Loucy (cell line): ENCODE data around the gene LILRA1.
"Not testable (repeated sequence)": the region's sequence is repeated elsewhere in the genome, so short reads cannot be mapped to it uniquely, and the experiment has no call there.

Experiments used
- H2AFZ ChIP-seq: fragments of 200-600 bp; sonication (generic); 2 replicates; pipeline ENCODE4 v1.6.0; 2016; ENCODE audit warnings: antibody characterized with exemption, mild to moderate bottlenecking, low read length, moderate library complexity
- H3F3A ChIP-seq: fragments of 200-600 bp; 2 replicates; pipeline ENCODE4 v1.6.0; 2016; ENCODE audit warnings: antibody characterized with exemption, low read depth, mild to moderate bottlenecking
- H3K27me3 ChIP-seq: fragments of 200-600 bp; sonication (generic); 2 replicates; pipeline ENCODE4 v1.6.1; 2014; ENCODE audit warnings: low read length, mild to moderate bottlenecking; ENCODE audit not compliant: insufficient read depth, poor library complexity, severe bottlenecking
- H3K36me3 ChIP-seq: fragments of 200-600 bp; sonication (generic); 2 replicates; pipeline ENCODE4 v1.6.1; 2016; ENCODE audit warnings: low read length; ENCODE audit not compliant: insufficient read depth
- H3K4me1 ChIP-seq: fragments of 200-600 bp; sonication (generic); 2 replicates; pipeline ENCODE4 v1.5.1; 2014; ENCODE audit warnings: low read length, mild to moderate bottlenecking; ENCODE audit not compliant: insufficient read depth, poor library complexity, severe bottlenecking
- H3K4me2 ChIP-seq: fragments of 200-600 bp; sonication (generic); 2 replicates; pipeline ENCODE4 v1.6.0; 2014; ENCODE audit warnings: antibody characterized with exemption, low read length, low read depth, mild to moderate bottlenecking; ENCODE audit not compliant: poor library complexity, severe bottlenecking
- H3K4me3 ChIP-seq: fragments of 200-600 bp; sonication (generic); 2 replicates; pipeline ENCODE4 v1.5.1; 2014; ENCODE audit warnings: low read length, mild to moderate bottlenecking, mixed read lengths; ENCODE audit not compliant: poor library complexity, severe bottlenecking
- H3K79me2 ChIP-seq: fragments of 200-600 bp; sonication (generic); 2 replicates; pipeline ENCODE4 v1.6.1; 2014; ENCODE audit warnings: low read length; ENCODE audit not compliant: insufficient read depth
- H3K9ac ChIP-seq: fragments of 200-600 bp; sonication (generic); 2 replicates; pipeline ENCODE4 v1.6.0; 2014; ENCODE audit warnings: mild to moderate bottlenecking, low read depth, low read length, moderate library complexity; ENCODE audit not compliant: poor library complexity, severe bottlenecking
- H3K9me2 ChIP-seq: fragments of 200-600 bp; sonication (generic); replicated peaks from 2 replicates; pipeline ENCODE4 v1.6.1; 2016; ENCODE audit warnings: low read depth, low read length, mixed read lengths
- H3K9me3 ChIP-seq: fragments of 200-600 bp; sonication (generic); 2 replicates; pipeline ENCODE4 v1.6.1; 2014; ENCODE audit warnings: mild to moderate bottlenecking, antibody characterized with exemption, low read length, low read depth; ENCODE audit not compliant: insufficient read depth
- H4K20me1 ChIP-seq: fragments of 200-600 bp; sonication (generic); 2 replicates; pipeline ENCODE4 v1.6.0; 2014; ENCODE audit warnings: antibody characterized with exemption, low read length, mild to moderate bottlenecking; ENCODE audit not compliant: insufficient read depth, poor library complexity, severe bottlenecking
- CTCF ChIP-seq: fragments of 200-600 bp; sonication (generic); conservative IDR thresholded peaks from 2 replicates; pipeline ENCODE4 v1.5.1; 2014; ENCODE audit warnings: mild to moderate bottlenecking, antibody characterized with exemption, low read length
- EZH2phosphoT487 ChIP-seq: fragments of 200-600 bp; IDR thresholded peaks from 2 replicates; pipeline ENCODE4 v1.6.1; 2018; ENCODE audit warnings: antibody characterized with exemption, mild to moderate bottlenecking, moderate library complexity, borderline replicate concordance

Gene LILRA1

DNA sequence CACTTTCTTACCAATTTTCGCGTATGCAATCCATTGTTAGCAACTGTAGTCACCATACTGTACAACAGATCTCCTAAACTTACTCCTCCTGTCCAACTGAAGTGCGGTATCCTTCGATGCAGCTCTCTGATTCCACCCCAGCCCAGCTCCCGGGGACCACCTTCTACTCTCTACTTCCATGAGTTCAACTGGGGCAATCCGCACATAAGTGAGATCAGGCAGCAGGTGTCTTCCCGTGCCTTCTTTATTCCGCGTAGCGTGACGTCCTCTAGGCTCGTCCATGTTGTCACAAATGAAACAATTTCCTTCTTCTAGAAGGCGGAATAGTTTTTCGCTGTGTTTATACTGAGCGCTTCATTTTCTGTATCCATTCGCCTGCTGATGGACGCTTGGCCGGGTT, 45.3 kb downstream of the LILRA1 start:
- H3K9me3 ChIP-seq, result no peaks in the 10 kb centered on the region
- no peak overlapping the region for H2AFZ ChIP-seq
- no peaks in the 10 kb centered on the region for H3K36me3 ChIP-seq
- no peaks in the 10 kb centered on the region for H3K27me3 ChIP-seq
- H3K4me3 ChIP-seq, result no peak overlapping the region
- H3K79me2 ChIP-seq, result no peaks in the 10 kb centered on the region
- H3K9ac ChIP-seq, result no peak overlapping the region
- no peaks in the 10 kb centered on the region for H4K20me1 ChIP-seq
- H3F3A ChIP-seq, result no peaks in the 10 kb centered on the region
- no peaks in the 10 kb centered on the region for H3K9me2 ChIP-seq
- no peaks in the 10 kb centered on the region for H3K4me1 ChIP-seq
- no peak for TF ChIP-seq EZH2phosphoT487
- TF ChIP-seq CTCF, result no peak
- H3K4me2 ChIP-seq, result no peak overlapping the region

GRCh38 chr19:54642953-54643352, 49.5 kb downstream of the LILRA1 start:
- H3K79me2 ChIP-seq, H3K4me1 ChIP-seq, H3K36me3 ChIP-seq, H3K9me3 ChIP-seq, H2AFZ ChIP-seq, H3K27me3 ChIP-seq, H3F3A ChIP-seq, H4K20me1 ChIP-seq, H3K4me2 ChIP-seq, H3K9me2 ChIP-seq, H3K9ac ChIP-seq, H3K4me3 ChIP-seq: not testable (repeated sequence)

DNA sequence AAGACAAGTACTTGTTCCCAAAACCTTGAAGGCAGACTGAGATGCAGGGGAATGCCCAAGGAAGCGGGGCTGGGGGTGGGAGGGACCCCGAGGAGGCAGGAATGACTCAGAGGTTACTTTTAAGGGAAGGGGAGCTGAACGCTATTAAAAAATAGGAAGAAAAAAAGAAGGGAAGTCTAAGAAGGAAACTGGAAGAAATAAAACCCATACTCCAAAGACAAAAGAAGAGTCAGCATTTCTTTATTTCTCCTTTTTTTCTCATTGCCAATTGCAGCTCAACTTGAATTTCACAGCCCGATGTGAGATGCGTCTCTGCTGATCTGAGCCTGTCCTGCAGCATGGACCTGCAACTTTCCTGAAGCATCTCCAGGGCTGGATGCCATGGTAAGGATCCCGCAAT, 50.2 kb downstream of the LILRA1 start:
- not testable (repeated sequence) for H3K36me3 ChIP-seq, H4K20me1 ChIP-seq, H3K4me1 ChIP-seq, H3F3A ChIP-seq, H3K9me2 ChIP-seq, H3K27me3 ChIP-seq, H3K79me2 ChIP-seq, H3K9me3 ChIP-seq, H3K4me2 ChIP-seq, H3K9ac ChIP-seq, H2AFZ ChIP-seq, H3K4me3 ChIP-seq

DNA sequence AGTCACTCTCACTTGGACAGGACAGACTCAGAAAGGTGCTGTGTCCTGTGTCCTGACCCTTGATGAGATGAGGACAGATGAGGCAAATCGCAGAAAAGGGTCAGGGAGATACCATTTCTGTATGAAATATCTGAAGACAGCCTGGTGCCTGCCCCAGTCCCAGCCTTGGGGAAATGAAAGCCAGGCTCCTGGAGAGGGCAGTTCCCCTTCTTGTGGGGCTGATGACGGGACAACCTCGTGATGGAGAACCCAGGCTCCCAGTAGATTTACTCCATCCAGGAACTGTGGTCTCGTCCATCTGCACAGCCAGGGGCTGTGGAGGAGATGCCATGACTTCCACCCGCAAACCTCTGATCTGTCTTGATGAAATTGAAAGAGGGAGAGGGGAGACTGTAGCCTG, 50.6 kb downstream of the LILRA1 start:
- H3K9ac ChIP-seq, result no peak overlapping the region
- H3K79me2 ChIP-seq, result no peaks in the 10 kb centered on the region
- H3K36me3 ChIP-seq, result no peaks in the 10 kb centered on the region
- H4K20me1 ChIP-seq, result no peaks in the 10 kb centered on the region
- H3K27me3 ChIP-seq, result no peaks in the 10 kb centered on the region
- no peak overlapping the region for H3K4me2 ChIP-seq
- H3K9me2 ChIP-seq, result no peaks in the 10 kb centered on the region
- no peaks in the 10 kb centered on the region for H3K9me3 ChIP-seq
- TF ChIP-seq EZH2phosphoT487 (no peak), CTCF (no peak)
- H3K4me1 ChIP-seq, result no peaks in the 10 kb centered on the region
- no peaks in the 10 kb centered on the region for H3F3A ChIP-seq
- H3K4me3 ChIP-seq, result no peak overlapping the region
- H2AFZ ChIP-seq, result no peak overlapping the region
